Embryonic facial prominence (tissue), 1 donor: ENCODE measurements around the gene IFNA2.
"Not testable (repeated sequence)": the region's sequence is repeated elsewhere in the genome, so short reads cannot be mapped to it uniquely, and the experiment has no call there.

ENCODE experiments used
- DNase-seq: peaks from one replicate; pipeline ENCODE4 v3.0.0-alpha.2; 2016; ENCODE audit errors: extremely low spot score

IFNA2 gene

DNA sequence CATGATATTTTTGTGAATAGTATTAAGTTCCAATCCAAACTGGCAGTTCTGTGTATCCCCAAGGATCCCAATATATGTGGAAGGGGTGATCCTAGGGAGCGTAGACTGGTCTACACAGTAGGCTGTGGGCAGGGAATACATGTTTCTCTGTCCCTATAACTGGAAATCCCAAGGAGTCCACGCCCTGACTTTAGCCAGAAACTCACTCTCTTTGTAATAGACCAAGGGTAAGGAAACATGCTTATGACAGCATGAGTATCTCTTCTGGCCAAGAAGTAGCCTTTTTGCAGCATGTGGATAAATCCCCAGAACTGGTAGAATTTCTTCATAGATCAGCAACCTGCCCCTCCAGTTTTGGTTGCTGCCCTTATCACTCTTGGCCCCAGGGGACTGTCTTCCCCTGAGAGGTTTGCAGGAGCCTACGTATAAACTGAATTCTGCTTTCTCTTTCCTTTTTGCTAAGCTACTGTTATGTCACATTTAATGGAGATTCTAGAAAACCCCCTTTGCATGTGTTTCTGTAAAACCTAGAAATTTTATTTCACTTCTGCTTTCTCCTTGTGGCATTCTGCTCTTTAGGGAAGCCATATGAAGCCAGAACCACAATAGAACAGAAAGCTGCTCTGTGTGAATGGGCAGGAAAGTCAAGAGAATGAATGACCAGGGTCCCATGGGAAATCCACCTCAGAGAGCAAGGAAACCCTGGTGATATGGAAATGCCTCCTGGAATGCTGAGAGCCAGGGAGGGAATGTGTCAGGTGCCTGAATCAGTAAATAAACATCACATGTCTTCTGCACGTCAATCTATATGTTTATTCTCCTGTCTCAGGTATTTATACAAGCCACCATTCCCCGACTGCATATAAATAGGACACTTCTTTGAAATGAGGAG is 3.5 kb downstream of the IFNA2 start:
- no peak for DNase-seq

- DNase-seq: not testable (repeated sequence)
Measured at GRCh38 chr9:21371467-21371866, 13.7 kb downstream of the IFNA2 start.

- no peak for DNase-seq
Measured at GRCh38 chr9:21367957-21368356, 17.2 kb downstream of the IFNA2 start, which contains the start of gene IFNA13. Gene IFNA13, minus strand, starts transcription at chr9:21368057. Its CDS starts 47 bp downstream, at chr9:21368010.

DNA sequence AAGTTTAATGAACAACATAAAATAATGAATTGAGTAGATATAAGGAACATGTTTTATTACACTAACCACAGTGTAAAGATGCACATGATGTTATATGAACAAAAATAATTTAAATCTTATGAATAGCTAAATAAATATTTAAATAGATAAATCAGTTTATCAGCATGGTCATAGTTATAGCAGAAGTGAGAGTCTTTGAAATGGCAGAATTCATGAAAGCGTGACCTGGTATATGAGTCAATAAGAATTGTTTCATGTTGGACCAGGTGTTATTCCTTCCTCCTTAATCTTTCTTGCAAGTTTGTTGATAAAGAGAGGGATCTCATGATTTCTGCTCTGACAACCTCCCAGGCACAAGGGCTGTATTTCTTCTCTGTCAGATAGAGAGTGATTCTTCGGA is 18.0 kb downstream of the IFNA2 start:
- not testable (repeated sequence) for DNase-seq

DNA sequence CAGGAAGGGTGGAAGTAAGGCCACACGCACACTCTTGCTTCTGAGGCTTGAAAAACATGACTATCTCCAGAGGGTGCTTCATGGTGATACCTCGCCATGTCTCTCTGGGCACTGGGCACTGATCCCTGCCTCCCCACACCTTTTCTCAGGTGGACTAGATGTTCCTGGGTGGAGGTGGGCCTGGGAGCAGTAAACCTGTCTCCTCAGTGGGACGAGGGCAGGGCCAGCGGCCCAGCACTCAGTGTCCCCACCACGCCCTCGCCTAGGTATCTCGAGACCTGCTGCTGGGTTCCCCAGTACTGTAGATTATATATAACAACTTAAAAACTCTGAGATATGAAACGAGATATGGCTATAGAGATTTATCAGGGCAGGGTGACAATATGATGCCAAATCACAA is 22.9 kb downstream of the IFNA2 start:
- no peak for DNase-seq

DNA sequence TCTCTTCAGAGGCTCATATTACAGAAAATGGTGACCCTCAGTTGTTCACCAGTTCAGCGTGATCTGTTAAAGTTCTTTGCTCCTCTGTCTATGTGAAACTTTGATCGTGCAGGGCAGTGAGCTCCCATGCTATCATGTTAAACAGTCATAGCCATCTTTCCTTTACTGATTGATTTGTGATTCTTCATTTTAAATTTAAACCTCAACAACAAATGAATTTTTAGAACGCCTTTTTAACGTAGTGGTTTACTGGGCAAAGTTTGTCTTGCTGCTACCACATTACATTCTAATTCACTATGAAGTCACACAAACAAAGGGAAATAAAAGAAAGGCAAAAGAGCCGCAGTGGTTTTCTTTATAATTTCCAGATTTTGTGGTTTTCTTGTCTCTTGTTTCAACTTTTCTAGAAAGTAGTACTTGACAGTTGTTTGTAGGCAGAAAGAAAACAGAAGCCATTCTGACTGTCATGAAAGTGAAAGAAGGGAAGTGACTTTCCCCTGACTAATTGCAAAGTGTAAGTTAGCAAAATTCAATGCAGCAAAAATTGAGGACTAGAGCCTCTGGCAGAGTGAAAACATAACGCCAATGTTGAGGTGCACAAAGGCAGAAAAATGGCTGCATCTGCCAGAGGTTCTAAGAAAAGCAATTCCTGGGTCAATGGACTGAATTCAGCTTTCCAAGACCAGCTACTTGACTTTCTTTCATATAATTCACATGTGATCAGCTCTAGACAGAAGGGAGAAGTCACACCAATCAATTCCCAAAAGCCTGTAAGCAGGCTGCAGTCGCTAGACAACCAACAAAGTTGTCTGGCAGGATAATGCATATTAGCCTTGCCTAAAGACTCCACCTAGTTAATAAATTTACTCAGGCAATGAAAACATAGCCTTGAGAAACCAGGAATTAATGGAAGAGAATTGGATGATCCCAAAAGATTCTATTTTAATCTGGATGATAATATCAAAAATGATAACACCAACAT is 27.4 kb downstream of the IFNA2 start:
- no peak for DNase-seq

- DNase-seq: no peak
Measured at GRCh38 chr9:21350787-21351186, 34.4 kb downstream of the IFNA2 start, which contains the start of gene IFNA6. Gene IFNA6, minus strand, starts transcription at chr9:21350887. Its CDS starts 0 bp downstream, at chr9:21350887.

GRCh38 chr9:21348430-21348970 is 36.7 kb downstream of the IFNA2 start:
- DNase-seq: no peak

- DNase-seq: no peak
Measured at GRCh38 chr9:21340735-21341134, 44.5 kb downstream of the IFNA2 start.

DNA sequence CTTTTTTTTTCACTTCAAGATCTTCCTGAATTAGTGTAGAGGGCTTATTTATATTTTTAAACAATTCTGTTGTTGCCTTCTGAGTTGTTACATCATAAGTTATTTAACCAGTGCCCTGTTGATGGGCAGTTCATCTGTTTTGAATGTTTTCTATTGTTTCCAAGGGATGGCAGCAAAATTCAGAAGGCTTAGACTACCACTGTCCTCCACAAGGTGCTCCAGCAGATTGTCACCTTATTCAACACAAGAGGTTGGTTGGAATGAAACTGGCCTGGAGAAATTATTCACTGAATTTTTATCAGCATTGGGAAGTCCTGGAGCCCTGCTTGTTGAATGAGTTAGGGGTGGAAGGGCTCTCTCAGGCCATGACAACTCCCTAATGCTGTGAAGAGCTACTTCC is 48.7 kb downstream of the IFNA2 start:
- no peak for DNase-seq

- peak; percentile 87 for DNase-seq
Measured at GRCh38 chr9:21334701-21335632, 50.2 kb downstream of the IFNA2 start, which contains the start of gene KLHL9. Gene KLHL9, minus strand, starts transcription at chr9:21335404. Its CDS starts 545 bp downstream, at chr9:21334859.
